Dermis blood vessel endothelial cell (primary cell): Measurements from ENCODE around the gene CYB5R4. TPM values are rescaled to one million over a fixed set of nuclear protein-coding genes. Genes with fewer than 3 reads are reported as not detected.

Experiments used
- DNase-seq: peaks from one replicate; pipeline ENCODE4 v3.0.0; 2010
- total RNA-seq: library from RNA; depleted of rRNA; stranded (reverse); fragments of >200 nt; gene quantifications from 2 replicates; pipeline ENCODE4 v1.2.3, GENCODE V29; 2014

The CYB5R4 gene
- total RNA-seq, 1 donor from 2014 or later = 2.9 TPM

- DNase-seq = no peak
Measured at GRCh38 chr6:83985308-83985713, 125.8 kb downstream of the CYB5R4 start.

- no peak for DNase-seq
Measured at GRCh38 chr6:83985715-83986114, 126.2 kb downstream of the CYB5R4 start.

- no peak for DNase-seq
Measured at GRCh38 chr6:83998021-83998584, 138.6 kb downstream of the CYB5R4 start.

GRCh38 chr6:84001119-84001518, 141.6 kb downstream of the CYB5R4 start:
- DNase-seq = no peak

- no peak for DNase-seq
Measured at GRCh38 chr6:84002226-84002625, 142.7 kb downstream of the CYB5R4 start.

- no peak for DNase-seq
Measured at GRCh38 chr6:84003131-84003530, 143.6 kb downstream of the CYB5R4 start.

- no peak for DNase-seq
Measured at GRCh38 chr6:84003654-84004053, 144.2 kb downstream of the CYB5R4 start.

GRCh38 chr6:84007871-84008270, 148.4 kb downstream of the CYB5R4 start:
- DNase-seq = no peak

- no peak for DNase-seq
Measured at GRCh38 chr6:84013354-84013753, 153.9 kb downstream of the CYB5R4 start.

GRCh38 chr6:84013931-84014330, 154.4 kb downstream of the CYB5R4 start:
- DNase-seq = no peak

- DNase-seq = no peak
Measured at GRCh38 chr6:84016029-84016428, 156.5 kb downstream of the CYB5R4 start.

Other genes starting within 250 kb of the CYB5R4 start
- gene SNAP91, start 150.6 kb upstream of the CYB5R4 start, total RNA-seq = 0.51 and 1.0 TPM in 2 replicates
- gene RIPPLY2, start 6.3 kb upstream of the CYB5R4 start, total RNA-seq = 0.42 TPM in 1 of 2 replicates, not detected in the other
- 2.7 and 3.1 TPM in 2 replicates for gene MRAP2, start 174.1 kb downstream of the CYB5R4 start, total RNA-seq